Gastrocnemius medialis (tissue), 4 donors: ENCODE data around the gene COLEC12. TPM values are rescaled to one million over a fixed set of nuclear protein-coding genes. Genes with fewer than 3 reads are reported as not detected.

Experiments used
- ATAC-seq, 2 donors: fragments of 150-250 bp; one replicate each; pipeline ENCODE4 v1.9.1; 2016
- DNase-seq, 2 donors: peaks; one replicate each; pipeline ENCODE4 v3.0.0-alpha.2; 2019
- H3K27ac ChIP-seq, 4 donors: fragments of 200-600 bp; sonication (generic); 1 replicate in 1 of 4; 2 replicates in 3 of 4; pipeline ENCODE4 v1.5.1; 2016 to 2018; ENCODE audit warnings: mild to moderate bottlenecking in 2 of 4, moderate library complexity in 1 of 4
- H3K27me3 ChIP-seq, 3 donors: fragments of 200-600 bp; sonication (generic) in 2 of 3; 1 replicate in 1 of 3; 2 replicates in 2 of 3; pipeline versions ENCODE4 v1.5.1 to v1.6.0; 2016 to 2019; ENCODE audit warnings: mild to moderate bottlenecking in 1 of 3, moderate library complexity in 1 of 3
- H3K36me3 ChIP-seq, 2 donors: fragments of 200-600 bp; sonication (generic) in 1 of 2; one replicate each; pipeline ENCODE4 v1.5.1; 2017 to 2018
- H3K4me1 ChIP-seq, 2 donors: fragments of 200-600 bp; sonication (generic) in 1 of 2; one replicate each; pipeline ENCODE4 v1.5.1; 2016 to 2017; ENCODE audit warnings: mild to moderate bottlenecking in 2 of 2
- H3K4me3 ChIP-seq, 4 donors: fragments of 200-600 bp; sonication (generic) in 3 of 4; 1 replicate in 1 of 4; 2 replicates in 3 of 4; pipeline ENCODE4 v1.5.1; 2016 to 2019; ENCODE audit warnings: mild to moderate bottlenecking in 2 of 4
- H3K9me3 ChIP-seq, 3 donors: fragments of 200-600 bp; sonication (generic) in 2 of 3; 1 replicate in 1 of 3; 2 replicates in 2 of 3; pipeline ENCODE4 v1.5.1; 2016 to 2019
- CTCF ChIP-seq, 5 experiments: fragments of 450-650 bp in 3 of 5; fragments of 200-600 bp in 2 of 5; sonication (generic) in 2 of 5; IDR thresholded peaks in 4 of 5; conservative IDR thresholded peaks in 1 of 5; 1 replicate in 4 of 5; 2 replicates in 1 of 5; pipeline ENCODE4 v1.5.1; 2016 to 2019; ENCODE audit warnings: antibody characterized with exemption in 5 of 5, mild to moderate bottlenecking in 3 of 5, moderate library complexity in 3 of 5
- POLR2A ChIP-seq, 2 donors: fragments of 450-650 bp; IDR thresholded peaks; one replicate each; pipeline ENCODE4 v1.6.1; 2017; ENCODE audit warnings: antibody characterized with exemption in 2 of 2, mild to moderate bottlenecking in 2 of 2, moderate library complexity in 2 of 2
- in situ Hi-C, 4 donors: fragments of 200-750 bp; cut with MboI; loops; one replicate each; pipeline versions ENCODE4 v1.15.0 to v1.8.0; 2017; ENCODE audit warnings: low sequenced_read_pairs in 4 of 4
- intact Hi-C: fragments of 100-400 bp; cut with DNase I; formaldehyde crosslinking; loops from one replicate; pipeline ENCODE4 v1.15.1; 2023; ENCODE audit warnings: low total_unique reads
- total RNA-seq, 4 donors: library from RNA; depleted of rRNA; stranded (reverse); fragments of >200 nt; gene quantifications; one replicate each; pipeline versions ENCODE4 v1.1.0 to v1.2.3, GENCODE V29; 2016

COLEC12 gene
- total RNA-seq, 4 donors from 2014 or later: 0.97 to 6.1 (median 5.1) TPM

- Histone ChIP-seq H3K27ac (no peak overlapping the region), H3K27me3 (no peaks in the 10 kb centered on the region), H3K4me3 (no peak overlapping the region), H3K9me3 (no peaks in the 10 kb centered on the region), H3K4me1 (no peaks in the 10 kb centered on the region), H3K36me3 (no peaks in the 10 kb centered on the region)
- ATAC-seq: no peak
- TF ChIP-seq CTCF (IDR thresholded peaks at IDR 0.05 in 4 of 5, conservative IDR thresholded peaks at IDR 0.05 in 1 of 5) (no peak), POLR2A (IDR thresholded peaks at IDR 0.05) (no peak)
- intact Hi-C loops (no loop called here), in situ Hi-C loops (no loop called here)
- no peak for DNase-seq
Measured at GRCh38 chr18:305003-305501, 195.4 kb downstream of the COLEC12 start.

GRCh38 chr18:303607-304006 lies 196.9 kb downstream of the COLEC12 start:
- DNase-seq (no peak), ATAC-seq (no peak)
- Histone ChIP-seq H3K9me3 (no peaks in the 10 kb centered on the region), H3K4me1 (no peaks in the 10 kb centered on the region), H3K4me3 (no peak overlapping the region), H3K27ac (no peak overlapping the region), H3K27me3 (no peaks in the 10 kb centered on the region), H3K36me3 (no peaks in the 10 kb centered on the region)
- intact Hi-C loops (no loop called here), in situ Hi-C loops (no loop called here)
- TF ChIP-seq POLR2A (IDR thresholded peaks at IDR 0.05) (no peak), CTCF (IDR thresholded peaks at IDR 0.05 in 4 of 5, conservative IDR thresholded peaks at IDR 0.05 in 1 of 5) (no peak)

GRCh38 chr18:303011-303410 lies 197.5 kb downstream of the COLEC12 start:
- TF ChIP-seq CTCF (IDR thresholded peaks at IDR 0.05 in 4 of 5, conservative IDR thresholded peaks at IDR 0.05 in 1 of 5) (no peak), POLR2A (IDR thresholded peaks at IDR 0.05) (no peak)
- ATAC-seq: no peak
- H3K36me3 ChIP-seq: no peaks in the 10 kb centered on the region
- no peaks in the 10 kb centered on the region for H3K9me3 ChIP-seq
- no peaks in the 10 kb centered on the region for H3K4me1 ChIP-seq
- in situ Hi-C loops (no loop called here), intact Hi-C loops (no loop called here)
- H3K4me3 ChIP-seq: no peak overlapping the region
- no peak for DNase-seq
- no peak overlapping the region for H3K27ac ChIP-seq
- no peaks in the 10 kb centered on the region for H3K27me3 ChIP-seq

- intact Hi-C loops: no loop called here
- no peak for DNase-seq
- in situ Hi-C loops: no loop called here
- ATAC-seq: peak in 1 of 2 donors; percentile 50
- Histone ChIP-seq H3K4me3 (no peak overlapping the region), H3K27ac (peak overlapping the region in 1 of 4 donors; percentile 26), H3K4me1 (no peaks in the 10 kb centered on the region), H3K9me3 (no peaks in the 10 kb centered on the region), H3K36me3 (no peaks in the 10 kb centered on the region), H3K27me3 (no peaks in the 10 kb centered on the region)
- TF ChIP-seq CTCF (IDR thresholded peaks at IDR 0.05 in 4 of 5, conservative IDR thresholded peaks at IDR 0.05 in 1 of 5): no peak
Measured at GRCh38 chr18:302097-302496, 198.4 kb downstream of the COLEC12 start.

- DNase-seq (no peak), ATAC-seq (no peak)
- TF ChIP-seq POLR2A (IDR thresholded peaks at IDR 0.05) (no peak), CTCF (IDR thresholded peaks at IDR 0.05 in 4 of 5, conservative IDR thresholded peaks at IDR 0.05 in 1 of 5) (no peak)
- Histone ChIP-seq H3K4me3 (no peak overlapping the region), H3K27ac (no peak overlapping the region), H3K4me1 (no peaks in the 10 kb centered on the region), H3K36me3 (no peaks in the 10 kb centered on the region), H3K27me3 (no peaks in the 10 kb centered on the region), H3K9me3 (no peaks in the 10 kb centered on the region)
- intact Hi-C loops (no loop called here), in situ Hi-C loops (no loop called here)
Measured at GRCh38 chr18:297936-298335, 202.6 kb downstream of the COLEC12 start.
